ENCODE data around the gene POLR3B.

- TF ChIP-seq POLR2A (IDR thresholded peaks at IDR 0.05; ENCODE audit: low read length) (no peak), GATA1 (IDR thresholded peaks at IDR 0.05; ENCODE audit: low read depth, low read length) (no peak)
Measured at GRCh38 chr12:106508966-106509365, 151.4 kb downstream of the POLR3B start.
